T-helper 1 cell (primary cell): ENCODE data around the gene CYTIP.
A peak's percentile ranks its signal among the peaks of the same experiment; 100 is the strongest.

Experiments used
- DNase-seq, 5 donors: peaks; one replicate each; pipeline ENCODE4 v3.0.0-alpha.2; 2012 to 2020

CYTIP gene

DNA sequence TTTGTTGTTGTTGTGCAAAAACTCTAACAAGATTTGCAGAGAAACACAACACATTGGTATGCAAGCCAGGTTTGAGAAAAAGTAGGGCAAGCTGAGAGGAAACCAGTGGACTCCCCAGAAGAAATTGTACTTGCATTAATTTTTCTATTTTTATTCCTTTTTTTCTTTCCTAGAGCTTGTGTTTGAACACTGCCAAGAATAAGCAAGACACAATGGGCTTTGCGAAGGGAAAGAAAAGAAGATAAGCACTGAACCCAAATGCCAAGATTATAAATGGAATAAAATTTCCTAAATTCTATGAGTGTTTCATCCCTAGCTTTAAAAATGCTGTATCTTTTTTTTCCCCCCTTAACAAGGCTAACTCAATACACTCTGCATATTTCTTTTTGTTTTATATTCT is 17.0 kb upstream of the CYTIP start:
- DNase-seq, result no peak

DNA sequence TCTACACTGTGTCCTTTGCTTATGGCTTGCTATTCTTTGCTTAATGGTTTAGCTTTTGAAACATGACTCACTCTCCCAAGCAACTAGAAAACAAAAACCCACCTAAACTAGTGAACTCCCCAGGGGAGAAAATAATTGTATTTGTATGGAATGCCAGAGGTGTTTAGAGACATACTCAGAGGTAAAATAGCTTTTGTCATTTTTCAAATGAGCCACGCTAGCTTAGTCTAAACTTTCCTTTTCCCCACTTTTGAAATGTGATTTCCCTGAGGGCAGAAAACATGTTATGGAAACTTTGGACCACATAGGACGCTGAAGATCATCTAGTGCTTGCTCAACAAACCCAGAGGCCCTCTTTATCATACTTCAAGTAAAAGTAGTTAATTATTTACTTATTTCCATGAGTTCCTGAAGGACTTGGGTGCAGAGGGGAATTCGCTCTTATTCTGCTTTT is 16.5 kb upstream of the CYTIP start:
- DNase-seq, result no peak

- DNase-seq, result no peak
These were observed 15.6 kb upstream of the CYTIP start for GRCh38 chr2:157459486-157459885.

DNA sequence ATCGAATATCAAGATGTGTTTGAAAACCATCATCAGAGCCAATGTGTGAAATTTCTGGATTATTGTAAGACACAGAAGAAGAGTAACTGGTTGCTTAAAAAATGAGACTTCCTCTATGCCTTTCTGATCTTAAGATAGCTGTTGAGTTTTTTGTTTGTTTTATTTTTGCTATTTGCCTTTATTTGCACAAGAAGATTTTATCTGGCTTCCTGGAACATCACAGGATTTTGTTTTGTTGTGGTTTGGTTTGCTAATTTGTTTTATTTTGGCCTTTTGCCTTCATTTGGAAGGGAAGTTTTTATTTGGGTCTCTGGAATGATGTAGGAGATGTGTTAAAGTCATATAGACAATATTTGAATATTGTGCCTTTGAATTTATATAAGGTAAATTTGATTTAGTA is 3.9 kb upstream of the CYTIP start:
- peak in 1 of 5 donors; percentile 33 for DNase-seq

GRCh38 chr2:157447031-157447430 is 3.1 kb upstream of the CYTIP start:
- DNase-seq, result peak in 1 of 5 donors; percentile 62

GRCh38 chr2:157444641-157445040 is 752 bp upstream of the CYTIP start:
- DNase-seq, result peak in 1 of 5 donors; percentile 78

DNA sequence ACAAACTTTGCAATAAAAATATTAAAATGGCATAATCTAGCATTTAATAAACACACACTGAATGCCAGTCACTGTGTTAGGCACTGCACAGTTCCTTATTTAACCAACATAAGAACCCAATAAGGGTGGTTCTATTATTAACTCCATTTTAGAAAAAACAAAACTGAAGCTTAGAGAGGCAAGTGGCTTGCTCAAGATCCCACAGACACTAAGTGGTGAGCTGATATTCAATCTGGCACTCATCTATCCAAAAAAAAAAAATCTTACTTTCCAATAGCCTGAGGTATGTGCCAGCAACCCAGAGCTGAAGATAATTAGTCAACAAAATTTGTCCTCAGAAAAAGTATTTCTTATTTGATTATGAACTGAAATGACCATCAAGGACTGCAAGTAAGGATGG is 799 bp downstream of the CYTIP start:
- DNase-seq, result peak in 1 of 5 donors; percentile 54

- no peak for DNase-seq
These were observed 1.3 kb downstream of the CYTIP start for GRCh38 chr2:157442636-157443035.

DNA sequence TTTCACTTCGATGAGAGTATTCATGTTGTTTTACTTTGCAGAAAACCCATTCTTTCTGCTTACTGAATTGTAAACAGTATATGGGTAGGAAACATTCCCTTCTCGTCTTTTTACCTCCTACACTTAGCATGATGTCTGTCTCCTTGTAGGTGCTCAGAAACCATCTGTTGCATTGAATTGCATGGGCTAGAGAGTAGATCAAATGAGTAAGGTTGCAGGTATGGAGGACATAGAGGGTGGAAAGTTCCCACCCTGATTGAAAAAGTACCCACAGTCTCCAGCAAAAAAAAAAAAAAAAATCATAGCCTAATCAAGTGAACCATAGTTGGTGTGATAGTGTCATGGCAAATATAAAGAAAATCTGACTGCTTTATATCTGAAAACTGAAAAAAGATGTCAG is 1.7 kb downstream of the CYTIP start:
- DNase-seq, result no peak

- DNase-seq, result peak in 3 of 5 donors; percentile 23 to 82 (median 42)
These were observed 2.8 kb downstream of the CYTIP start for GRCh38 chr2:157441072-157441454.

- DNase-seq, result peak in 1 of 5 donors; percentile 56
These were observed 3.4 kb downstream of the CYTIP start for GRCh38 chr2:157440404-157441071.

DNA sequence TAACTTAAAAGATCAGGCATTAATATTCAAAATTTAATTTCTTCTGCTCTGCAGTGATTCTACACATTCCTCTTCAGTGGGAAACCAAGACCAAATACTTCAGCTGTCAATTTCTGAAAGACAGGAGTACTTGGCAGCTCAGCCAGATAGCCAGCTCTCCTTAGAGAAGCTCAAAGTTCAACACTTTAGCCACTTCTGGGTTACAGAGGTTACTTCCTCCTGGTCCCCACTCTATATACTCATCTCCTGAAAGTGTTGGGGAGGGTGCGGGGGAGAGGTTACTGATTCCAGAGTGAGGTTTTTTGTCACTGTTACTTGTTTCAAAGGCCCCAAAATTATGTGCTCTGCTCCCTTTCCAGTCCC is 4.1 kb downstream of the CYTIP start:
- peak in 1 of 5 donors; percentile 75 for DNase-seq

DNA sequence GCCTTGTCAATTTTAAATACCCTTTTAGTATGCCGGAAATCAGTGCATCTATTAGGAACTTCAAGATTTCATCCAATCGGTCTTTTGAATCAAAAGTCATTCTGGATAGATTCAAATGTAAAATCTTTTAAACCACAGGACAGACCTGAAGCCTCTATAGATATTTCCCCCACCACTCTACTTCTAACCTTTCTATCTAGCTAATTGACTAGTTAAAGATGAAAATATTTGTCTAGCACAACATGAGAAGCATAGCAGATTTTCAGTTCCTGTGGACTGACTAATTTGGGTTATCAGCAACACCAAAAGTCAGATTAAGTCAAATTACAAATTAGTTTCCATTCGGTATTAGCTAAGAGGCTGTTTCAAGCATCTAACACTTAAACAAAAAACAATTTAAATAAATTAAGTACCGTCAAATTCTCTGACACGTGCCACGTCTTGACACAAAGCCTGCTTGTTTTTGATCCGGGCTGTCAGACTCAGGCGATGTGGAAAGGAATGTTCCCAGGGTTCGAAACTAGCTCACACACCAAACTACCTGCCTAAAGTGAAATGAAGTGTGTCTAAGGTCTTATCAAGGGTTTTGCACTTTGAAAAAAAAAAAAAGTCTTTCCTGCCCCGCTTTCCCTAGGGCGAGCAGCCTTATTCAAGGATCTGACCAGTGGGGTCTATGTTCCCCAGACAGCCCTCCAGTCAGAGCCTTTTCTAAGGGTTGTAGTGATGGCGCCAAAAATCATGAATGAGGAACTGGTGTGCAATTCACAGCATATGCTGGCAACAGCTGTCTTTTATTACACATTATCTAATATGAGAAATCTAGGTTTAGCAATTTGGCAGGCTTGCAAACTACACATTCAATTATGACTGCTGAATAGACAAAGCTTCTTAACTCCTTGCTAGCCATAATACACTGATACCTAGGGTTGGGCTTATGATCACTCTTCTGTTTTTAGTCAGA is 4.7 kb downstream of the CYTIP start:
- DNase-seq, result peak in 1 of 5 donors; percentile 60

DNA sequence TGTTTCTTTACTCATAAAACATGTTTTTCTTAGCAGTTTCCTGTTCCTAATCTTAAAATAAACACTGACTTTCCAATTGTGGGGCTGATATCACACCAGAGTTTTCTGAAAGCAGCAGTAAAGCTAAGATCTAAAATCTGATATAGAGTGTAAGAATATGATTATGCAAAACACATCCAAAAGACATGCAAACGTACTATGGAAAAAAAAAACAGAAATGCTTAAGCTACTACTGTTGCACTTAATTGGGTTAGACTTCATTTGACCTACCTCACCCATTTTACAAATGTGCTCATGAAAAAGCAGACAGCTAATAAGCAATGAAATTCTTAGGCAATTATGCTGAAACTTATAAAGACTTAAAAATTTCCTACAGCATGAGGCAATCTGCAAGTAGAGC is 10.5 kb downstream of the CYTIP start:
- no peak for DNase-seq

GRCh38 chr2:157432475-157433106 is 11.3 kb downstream of the CYTIP start:
- no peak for DNase-seq

DNA sequence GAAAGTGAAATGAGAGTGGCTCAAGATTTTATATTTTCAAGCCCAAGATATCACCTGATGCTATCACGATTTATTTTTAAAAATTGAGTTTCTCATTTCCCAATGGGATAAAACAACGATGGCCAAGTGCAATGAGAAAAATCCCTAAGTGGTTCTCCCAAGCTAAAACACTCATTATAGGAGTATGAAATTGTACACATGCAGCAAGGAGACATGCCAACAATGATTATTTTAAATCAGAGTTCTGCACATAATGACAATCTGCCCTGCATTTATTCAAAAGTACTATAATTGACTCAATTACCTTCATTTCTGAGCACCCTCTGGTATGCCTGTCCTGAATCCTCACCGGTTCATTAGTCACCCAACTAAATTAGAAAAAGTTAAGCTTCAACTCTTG is 12.7 kb downstream of the CYTIP start:
- no peak for DNase-seq

- DNase-seq, result no peak
These were observed 15.3 kb downstream of the CYTIP start for GRCh38 chr2:157428500-157429175.

DNA sequence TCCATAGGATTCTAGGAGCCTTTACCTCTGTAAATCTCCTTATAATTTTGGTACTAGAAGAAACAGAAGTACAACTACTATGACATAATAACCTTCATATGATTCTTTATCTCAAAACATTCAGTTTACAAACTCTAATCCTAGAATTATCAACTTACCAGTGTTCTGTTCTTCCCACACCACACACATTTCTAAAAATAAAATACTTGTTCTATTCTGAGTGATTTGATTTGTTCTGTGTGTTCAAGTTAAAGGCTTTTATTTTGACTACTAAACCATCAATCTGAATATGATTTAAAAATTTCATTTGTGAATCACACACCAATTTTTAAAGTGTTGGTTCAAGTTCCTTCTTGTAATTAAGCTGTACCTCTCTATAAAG is 16.0 kb downstream of the CYTIP start:
- DNase-seq, result no peak

- DNase-seq, result no peak
These were observed 16.6 kb downstream of the CYTIP start for GRCh38 chr2:157427003-157427921.

DNA sequence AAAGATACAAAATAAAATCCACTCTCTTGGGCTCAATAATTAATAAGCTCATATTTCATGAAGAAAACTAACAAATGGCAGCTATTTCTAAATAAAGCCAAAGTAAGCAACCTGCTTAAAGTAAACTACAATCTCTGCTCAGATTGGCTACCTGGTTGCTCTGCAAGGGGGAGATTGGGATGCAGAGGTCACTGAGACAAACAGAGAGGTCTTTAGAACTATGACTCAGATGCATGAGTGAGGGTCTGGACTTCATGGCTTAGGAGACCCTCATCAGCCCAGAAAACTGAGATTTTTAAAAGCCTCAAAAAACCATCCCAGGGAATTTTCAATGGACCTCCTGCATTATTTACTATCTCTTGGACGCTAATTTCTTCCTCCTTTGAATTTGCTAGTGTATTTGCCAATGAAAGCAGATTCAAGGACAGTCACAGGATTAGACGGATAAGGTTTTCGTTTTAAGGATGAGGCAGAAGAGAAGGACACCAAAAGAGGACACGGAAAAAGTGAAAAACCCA is 17.4 kb downstream of the CYTIP start:
- no peak for DNase-seq

DNA sequence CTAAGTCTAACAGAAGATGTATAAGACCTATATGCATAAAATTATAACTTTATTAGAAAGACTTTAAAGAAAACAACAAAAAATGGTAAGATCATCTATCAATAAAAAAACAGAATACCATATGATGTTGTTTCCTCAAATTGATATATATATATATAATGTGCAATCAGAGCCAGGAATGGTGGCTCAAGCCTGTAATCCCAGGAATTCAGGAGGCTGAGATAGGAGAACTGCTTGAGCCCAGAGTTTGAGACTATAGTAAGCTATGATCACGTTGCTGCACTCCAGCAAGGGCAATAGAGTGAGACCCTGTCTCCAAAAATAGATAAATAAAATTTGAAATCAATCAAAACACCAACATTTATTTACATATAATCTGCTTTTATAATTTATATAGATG is 19.5 kb downstream of the CYTIP start:
- no peak for DNase-seq

- DNase-seq, result no peak
These were observed 21.9 kb downstream of the CYTIP start for GRCh38 chr2:157421964-157422363.
